Osteoblast (primary cell): Measurements from ENCODE around the gene GRM7. TPM values are rescaled to one million over a fixed set of nuclear protein-coding genes. Genes with fewer than 3 reads are reported as not detected.

Experiments
- DNase-seq: peaks from one replicate; pipeline ENCODE4 v3.0.0; 2011; ENCODE audit warnings: low spot score, mixed read lengths; ENCODE audit not compliant: insufficient read length; ENCODE audit errors: missing footprints
- H2AFZ ChIP-seq: 2 replicates; pipeline ENCODE4 v1.6.0; 2011; ENCODE audit warnings: mild to moderate bottlenecking, low read length
- H3K27ac ChIP-seq: 2 replicates; pipeline ENCODE4 v1.5.1; 2011; ENCODE audit warnings: mild to moderate bottlenecking, low read depth, low read length, moderate library complexity
- H3K27me3 ChIP-seq: 2 replicates; pipeline ENCODE4 v1.6.0; 2012; ENCODE audit warnings: mild to moderate bottlenecking, control low read depth, inconsistent platforms, low read length, moderate library complexity; ENCODE audit not compliant: insufficient read depth
- H3K36me3 ChIP-seq: 2 replicates; pipeline ENCODE4 v1.5.1; 2011; ENCODE audit warnings: mild to moderate bottlenecking, low read length, control low read depth, moderate library complexity; ENCODE audit not compliant: insufficient read depth
- H3K4me1 ChIP-seq: 2 replicates; pipeline ENCODE4 v1.5.1; 2011; ENCODE audit warnings: mild to moderate bottlenecking, low read length, control low read depth, moderate library complexity; ENCODE audit not compliant: insufficient read depth
- H3K4me2 ChIP-seq: 2 replicates; pipeline ENCODE4 v1.6.0; 2011; ENCODE audit warnings: mild to moderate bottlenecking, low read length; ENCODE audit not compliant: insufficient read depth
- H3K4me3 ChIP-seq: fragments of 200-600 bp; sonication (generic); 3 replicates; pipeline ENCODE4 v1.5.1; 2012; ENCODE audit warnings: mild to moderate bottlenecking, low read length, inconsistent platforms; ENCODE audit not compliant: insufficient read depth
- H3K79me2 ChIP-seq: 2 replicates; pipeline ENCODE4 v1.6.0; 2012; ENCODE audit warnings: mild to moderate bottlenecking, low read length, control low read depth, inconsistent platforms; ENCODE audit not compliant: insufficient read depth
- H3K9me3 ChIP-seq: 2 replicates; pipeline ENCODE4 v1.5.1; 2011; ENCODE audit warnings: low read depth, low read length, control low read depth
- H4K20me1 ChIP-seq: 2 replicates; pipeline ENCODE4 v1.6.0; 2012; ENCODE audit warnings: mild to moderate bottlenecking, low read length, control low read depth; ENCODE audit not compliant: insufficient read depth
- CTCF ChIP-seq: IDR thresholded peaks from 2 replicates; pipeline ENCODE4 v1.5.1; 2011; ENCODE audit warnings: mild to moderate bottlenecking, low read depth, low read length, moderate library complexity; ENCODE audit errors: extremely low read depth
- total RNA-seq: library from RNA; depleted of rRNA; stranded (reverse); fragments of >200 nt; gene quantifications from 2 replicates; pipeline ENCODE4 v1.2.3, GENCODE V29; 2012

Gene GRM7
- total RNA-seq, 1 donor = not detected

GRCh38 chr3:7439101-7439680, 578.3 kb downstream of the GRM7 start:
- Histone ChIP-seq H3K79me2 (no peaks in the 10 kb centered on the region), H3K4me1 (no peaks in the 10 kb centered on the region), H3K36me3 (no peaks in the 10 kb centered on the region), H2AFZ (no peak overlapping the region), H3K27ac (no peak overlapping the region), H3K27me3 (no peaks in the 10 kb centered on the region), H3K4me2 (no peak overlapping the region), H3K4me3 (no peak overlapping the region), H3K9me3 (no peaks in the 10 kb centered on the region), H4K20me1 (no peaks in the 10 kb centered on the region)
- no peak for DNase-seq
- no peak for TF ChIP-seq CTCF

- no peak overlapping the region for H3K4me2 ChIP-seq
- no peaks in the 10 kb centered on the region for H3K27me3 ChIP-seq
- H4K20me1 ChIP-seq = no peaks in the 10 kb centered on the region
- no peak for DNase-seq
- TF ChIP-seq CTCF = no peak
- H3K4me1 ChIP-seq = no peaks in the 10 kb centered on the region
- no peaks in the 10 kb centered on the region for H3K36me3 ChIP-seq
- H2AFZ ChIP-seq = no peak overlapping the region
- H3K9me3 ChIP-seq = no peaks in the 10 kb centered on the region
- no peaks in the 10 kb centered on the region for H3K79me2 ChIP-seq
- H3K4me3 ChIP-seq = no peak overlapping the region
- no peak overlapping the region for H3K27ac ChIP-seq
Measured at GRCh38 chr3:7444886-7445285, 584.0 kb downstream of the GRM7 start.

DNA sequence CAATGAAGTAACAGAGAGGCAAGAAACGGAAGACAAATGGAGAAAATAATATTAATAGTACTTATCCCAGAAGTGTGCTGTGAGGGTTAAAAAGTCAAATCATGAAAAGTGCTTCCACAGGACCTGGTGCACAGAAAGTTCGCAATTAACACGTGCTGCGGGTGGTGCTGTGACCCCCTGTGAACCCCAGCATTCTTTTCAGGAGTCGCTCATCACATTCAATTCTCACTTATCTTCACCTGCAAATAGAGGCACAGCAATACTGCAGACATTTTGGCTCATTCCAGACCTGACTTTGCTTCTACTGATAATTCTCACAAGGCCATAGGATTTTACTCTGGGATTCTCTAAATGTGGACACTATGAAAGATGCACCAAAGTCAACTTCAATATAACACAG, 584.4 kb downstream of the GRM7 start:
- H3K4me3 ChIP-seq = no peak overlapping the region

DNA sequence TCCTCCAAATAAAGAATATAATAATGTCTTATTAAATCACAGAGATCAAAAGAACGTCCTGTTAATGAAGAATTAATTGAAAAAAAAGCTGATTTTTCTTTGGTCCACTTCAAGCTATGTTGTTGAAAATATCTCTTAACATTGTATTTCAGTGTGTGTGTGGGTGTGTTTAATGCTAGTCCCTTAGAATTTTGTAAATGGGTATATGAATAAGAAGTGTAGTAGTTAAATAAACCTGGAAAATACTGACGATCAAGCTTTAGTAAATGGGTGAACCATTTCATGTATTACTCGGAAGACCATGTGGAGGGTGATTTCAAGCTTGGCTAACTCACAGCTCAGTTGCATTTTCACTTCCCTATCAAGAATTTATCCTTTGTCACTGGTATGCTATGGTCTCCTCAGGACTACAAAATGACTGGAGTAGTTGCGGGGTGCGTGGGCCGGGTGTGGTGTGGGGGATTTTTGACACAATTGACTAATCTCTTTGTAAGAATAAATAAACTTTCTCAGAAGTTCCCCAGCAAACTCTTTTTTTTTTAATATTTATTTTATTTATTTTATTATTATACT, 586.4 kb downstream of the GRM7 start:
- no peak for TF ChIP-seq CTCF
- no peak overlapping the region for H3K4me3 ChIP-seq

More for the DNA sequence above, 584.4 kb downstream of the GRM7 start:
- Histone ChIP-seq H2AFZ (no peak overlapping the region), H3K27me3 (no peaks in the 10 kb centered on the region), H3K79me2 (no peaks in the 10 kb centered on the region), H3K4me1 (no peaks in the 10 kb centered on the region), H3K4me2 (no peak overlapping the region), H3K9me3 (no peaks in the 10 kb centered on the region), H3K27ac (no peak overlapping the region), H3K36me3 (no peaks in the 10 kb centered on the region), H4K20me1 (no peaks in the 10 kb centered on the region)
- no peak for TF ChIP-seq CTCF
- DNase-seq = no peak

More for the DNA sequence above, 586.4 kb downstream of the GRM7 start:
- Histone ChIP-seq H3K9me3 (no peaks in the 10 kb centered on the region), H3K27ac (no peak overlapping the region), H3K79me2 (no peaks in the 10 kb centered on the region), H3K27me3 (no peaks in the 10 kb centered on the region), H3K4me1 (no peaks in the 10 kb centered on the region), H4K20me1 (no peaks in the 10 kb centered on the region), H2AFZ (no peak overlapping the region), H3K36me3 (no peaks in the 10 kb centered on the region), H3K4me2 (no peak overlapping the region)
- no peak for DNase-seq
